ENCODE measurements around the gene DLL3. TPM values are rescaled to one million over a fixed set of nuclear protein-coding genes. Genes with fewer than 3 reads are reported as not detected.

Gene DLL3
- polyA plus RNA-seq, 1 donor from 2014 or later, result 35.5 TPM

DNA sequence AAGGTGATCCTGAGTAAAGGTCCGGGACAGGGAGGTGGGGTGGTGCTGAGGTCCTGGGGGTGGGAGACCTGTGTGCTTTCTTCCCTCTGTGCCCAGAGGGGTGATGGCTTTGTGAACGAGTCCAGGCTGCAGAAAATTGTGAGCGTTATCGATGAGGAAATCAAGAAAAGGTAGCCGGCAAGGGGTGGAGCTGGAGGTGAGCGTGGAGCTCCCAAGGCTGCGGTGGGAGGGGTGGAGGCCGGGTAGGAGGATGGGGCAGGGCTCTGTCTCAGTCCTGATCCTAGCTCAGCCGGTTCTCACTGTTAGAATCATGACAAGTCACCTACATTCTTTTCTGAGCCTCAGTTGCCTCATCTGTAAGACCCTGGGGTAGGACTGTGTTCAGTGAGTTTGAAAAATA is 20.2 kb downstream of the DLL3 start:
- H2AFZ ChIP-seq (ENCODE audit: low read depth, low read length), result no peak overlapping the region
- H4K20me1 ChIP-seq (ENCODE audit: insufficient read depth), result no peaks in the 10 kb centered on the region
- H3K9me2 ChIP-seq (ENCODE audit: insufficient read depth, low read length), result no peaks in the 10 kb centered on the region
- no peak overlapping the region for H3K4me2 ChIP-seq (ENCODE audit: low read length)
- peaks cover 27% of the 10 kb centered on the region for H3K27me3 ChIP-seq (ENCODE audit: insufficient read depth, low read depth, low read length)
- H3K4me3 ChIP-seq (ENCODE audit: low read length), result no peak overlapping the region
- no peaks in the 10 kb centered on the region for H3K79me2 ChIP-seq (replicated peaks; ENCODE audit: insufficient read depth, low read length)
- H3K27ac ChIP-seq (ENCODE audit: low read length), result no peak overlapping the region
- no peaks in the 10 kb centered on the region for H3F3A ChIP-seq (ENCODE audit: insufficient read depth, low read length, poor library complexity, severe bottlenecking)
- TF ChIP-seq, protein P1, sequence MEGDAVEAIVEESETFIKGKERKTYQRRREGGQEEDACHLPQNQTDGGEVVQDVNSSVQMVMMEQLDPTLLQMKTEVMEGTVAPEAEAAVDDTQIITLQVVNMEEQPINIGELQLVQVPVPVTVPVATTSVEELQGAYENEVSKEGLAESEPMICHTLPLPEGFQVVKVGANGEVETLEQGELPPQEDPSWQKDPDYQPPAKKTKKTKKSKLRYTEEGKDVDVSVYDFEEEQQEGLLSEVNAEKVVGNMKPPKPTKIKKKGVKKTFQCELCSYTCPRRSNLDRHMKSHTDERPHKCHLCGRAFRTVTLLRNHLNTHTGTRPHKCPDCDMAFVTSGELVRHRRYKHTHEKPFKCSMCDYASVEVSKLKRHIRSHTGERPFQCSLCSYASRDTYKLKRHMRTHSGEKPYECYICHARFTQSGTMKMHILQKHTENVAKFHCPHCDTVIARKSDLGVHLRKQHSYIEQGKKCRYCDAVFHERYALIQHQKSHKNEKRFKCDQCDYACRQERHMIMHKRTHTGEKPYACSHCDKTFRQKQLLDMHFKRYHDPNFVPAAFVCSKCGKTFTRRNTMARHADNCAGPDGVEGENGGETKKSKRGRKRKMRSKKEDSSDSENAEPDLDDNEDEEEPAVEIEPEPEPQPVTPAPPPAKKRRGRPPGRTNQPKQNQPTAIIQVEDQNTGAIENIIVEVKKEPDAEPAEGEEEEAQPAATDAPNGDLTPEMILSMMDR (IDR thresholded peaks at IDR 0.05; ENCODE audit: poor library complexity, severe bottlenecking), result no peak
- TF ChIP-seq MXI1 (conservative IDR thresholded peaks at IDR 0.05; ENCODE audit: poor library complexity, severe bottlenecking) (no peak), EP300 (conservative IDR thresholded peaks at IDR 0.05; ENCODE audit: poor library complexity, severe bottlenecking) (no peak), EZH2 (IDR thresholded peaks at IDR 0.05; ENCODE audit: borderline replicate concordance, insufficient read depth, low read length, poor library complexity, severe bottlenecking) (no peak)
- H3K9me3 ChIP-seq (ENCODE audit: low read length), result no peaks in the 10 kb centered on the region
- H3K9ac ChIP-seq (ENCODE audit: low read length), result no peak overlapping the region
- no peaks in the 10 kb centered on the region for H3K36me3 ChIP-seq (ENCODE audit: insufficient read depth, low read length)

DNA sequence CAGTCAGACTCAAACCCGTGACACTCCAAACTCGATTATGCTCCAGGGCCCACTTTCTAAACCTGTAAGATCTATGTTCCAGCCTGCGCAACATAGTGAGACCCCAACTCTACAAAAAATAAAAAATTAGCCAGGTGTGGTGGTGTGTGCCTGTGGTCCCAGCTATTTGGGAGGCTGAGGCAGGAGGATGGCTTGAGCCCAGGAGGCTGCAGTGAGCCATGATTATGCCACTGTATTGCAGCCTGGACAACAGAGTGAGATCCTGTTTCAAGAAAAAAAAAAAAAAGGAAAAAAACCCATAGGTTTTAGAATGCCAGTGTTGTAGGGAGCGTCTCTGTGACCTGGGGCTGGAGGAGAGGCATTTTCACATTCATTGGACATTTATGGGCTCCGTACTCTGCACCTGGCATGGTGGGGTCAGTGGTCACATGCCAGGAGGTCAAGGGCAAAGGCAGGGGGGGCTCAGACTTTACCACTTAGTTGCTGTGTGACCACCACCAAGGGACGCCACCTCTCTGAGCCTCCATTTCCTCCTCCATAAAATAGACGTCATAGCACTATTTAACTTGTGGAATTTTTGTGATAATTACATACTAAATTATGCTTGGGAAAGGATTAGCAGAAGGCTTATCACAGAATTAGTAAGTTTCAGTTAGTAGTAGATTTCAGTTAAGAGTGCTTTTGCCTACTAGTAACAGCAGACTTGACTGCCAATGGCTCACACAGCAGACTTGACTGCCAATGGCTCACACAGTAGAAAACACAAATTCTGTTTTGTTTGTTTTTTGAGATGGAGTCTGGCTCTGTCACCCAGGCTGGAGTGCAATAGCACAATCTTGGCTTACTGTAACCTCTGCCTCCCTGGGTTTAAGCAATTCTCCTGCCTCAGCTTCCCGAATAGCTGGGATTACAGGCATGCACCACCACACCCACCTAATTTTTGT is 22.1 kb downstream of the DLL3 start:
- Histone ChIP-seq H3K79me2 (replicated peaks; ENCODE audit: insufficient read depth, low read length) (no peaks in the 10 kb centered on the region), H3K4me3 (ENCODE audit: low read length) (no peak overlapping the region), H3K9me3 (ENCODE audit: low read length) (no peaks in the 10 kb centered on the region)

More for the DNA sequence above, 22.1 kb downstream of the DLL3 start:
- H2AFZ ChIP-seq (ENCODE audit: low read depth, low read length), result no peak overlapping the region
- H3K27ac ChIP-seq (ENCODE audit: low read length), result no peak overlapping the region
- peaks cover 9% of the 10 kb centered on the region for H3K27me3 ChIP-seq (ENCODE audit: insufficient read depth, low read depth, low read length)
- no peaks in the 10 kb centered on the region for H3K36me3 ChIP-seq (ENCODE audit: insufficient read depth, low read length)
- no peak overlapping the region for H3K4me2 ChIP-seq (ENCODE audit: low read length)
- no peaks in the 10 kb centered on the region for H4K20me1 ChIP-seq (ENCODE audit: insufficient read depth)
- H3K9ac ChIP-seq (ENCODE audit: low read length), result no peak overlapping the region
- TF ChIP-seq EZH2 (IDR thresholded peaks at IDR 0.05; ENCODE audit: borderline replicate concordance, insufficient read depth, low read length, poor library complexity, severe bottlenecking) (no peak), TAF1 (IDR thresholded peaks at IDR 0.05; ENCODE audit: low read depth) (no peak), SMC3 (conservative IDR thresholded peaks at IDR 0.05; ENCODE audit: poor library complexity) (no peak), POLR2AphosphoS5 (IDR thresholded peaks at IDR 0.05) (no peak), RAD21 (conservative IDR thresholded peaks at IDR 0.05) (no peak), EP300 (conservative IDR thresholded peaks at IDR 0.05; ENCODE audit: poor library complexity, severe bottlenecking) (no peak), MXI1 (conservative IDR thresholded peaks at IDR 0.05; ENCODE audit: poor library complexity, severe bottlenecking) (no peak)
- TF ChIP-seq, protein P2, sequence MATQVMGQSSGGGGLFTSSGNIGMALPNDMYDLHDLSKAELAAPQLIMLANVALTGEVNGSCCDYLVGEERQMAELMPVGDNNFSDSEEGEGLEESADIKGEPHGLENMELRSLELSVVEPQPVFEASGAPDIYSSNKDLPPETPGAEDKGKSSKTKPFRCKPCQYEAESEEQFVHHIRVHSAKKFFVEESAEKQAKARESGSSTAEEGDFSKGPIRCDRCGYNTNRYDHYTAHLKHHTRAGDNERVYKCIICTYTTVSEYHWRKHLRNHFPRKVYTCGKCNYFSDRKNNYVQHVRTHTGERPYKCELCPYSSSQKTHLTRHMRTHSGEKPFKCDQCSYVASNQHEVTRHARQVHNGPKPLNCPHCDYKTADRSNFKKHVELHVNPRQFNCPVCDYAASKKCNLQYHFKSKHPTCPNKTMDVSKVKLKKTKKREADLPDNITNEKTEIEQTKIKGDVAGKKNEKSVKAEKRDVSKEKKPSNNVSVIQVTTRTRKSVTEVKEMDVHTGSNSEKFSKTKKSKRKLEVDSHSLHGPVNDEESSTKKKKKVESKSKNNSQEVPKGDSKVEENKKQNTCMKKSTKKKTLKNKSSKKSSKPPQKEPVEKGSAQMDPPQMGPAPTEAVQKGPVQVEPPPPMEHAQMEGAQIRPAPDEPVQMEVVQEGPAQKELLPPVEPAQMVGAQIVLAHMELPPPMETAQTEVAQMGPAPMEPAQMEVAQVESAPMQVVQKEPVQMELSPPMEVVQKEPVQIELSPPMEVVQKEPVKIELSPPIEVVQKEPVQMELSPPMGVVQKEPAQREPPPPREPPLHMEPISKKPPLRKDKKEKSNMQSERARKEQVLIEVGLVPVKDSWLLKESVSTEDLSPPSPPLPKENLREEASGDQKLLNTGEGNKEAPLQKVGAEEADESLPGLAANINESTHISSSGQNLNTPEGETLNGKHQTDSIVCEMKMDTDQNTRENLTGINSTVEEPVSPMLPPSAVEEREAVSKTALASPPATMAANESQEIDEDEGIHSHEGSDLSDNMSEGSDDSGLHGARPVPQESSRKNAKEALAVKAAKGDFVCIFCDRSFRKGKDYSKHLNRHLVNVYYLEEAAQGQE (IDR thresholded peaks at IDR 0.05; ENCODE audit: borderline replicate concordance), result no peak
- TF ChIP-seq, protein P1 (IDR thresholded peaks at IDR 0.05; ENCODE audit: poor library complexity, severe bottlenecking), result no peak
- no peaks in the 10 kb centered on the region for H3F3A ChIP-seq (ENCODE audit: insufficient read depth, low read length, poor library complexity, severe bottlenecking)
- no peaks in the 10 kb centered on the region for H3K9me2 ChIP-seq (ENCODE audit: insufficient read depth, low read length)
